Measurements from ENCODE around the gene WASHC2C.
"Not testable (repeated sequence)": the region's sequence is repeated elsewhere in the genome, so short reads cannot be mapped to it uniquely, and the experiment has no call there.

WASHC2C gene

GRCh38 chr10:45726703-45727420, at the start of gene WASHC2C:
Gene WASHC2C, plus strand, starts transcription at chr10:45727266. Its CDS starts 52 bp downstream, at chr10:45727318.
- Mint-ChIP-seq H3K4me1 (ENCODE audit: low read depth) (peaks cover 10% of the 10 kb centered on the region), H3K4me3 (peak within 1 kb of the TSS; percentile 86), H3K27ac (peak within 1 kb of the TSS; percentile 81)
- not testable (repeated sequence) for H3K36me3 Mint-ChIP-seq (ENCODE audit: low read depth); H3K27me3 Mint-ChIP-seq; H3K9me3 Mint-ChIP-seq

GRCh38 chr10:45678467-45678866, 48.6 kb upstream of the WASHC2C start:
- H3K4me3 Mint-ChIP-seq; H3K9me3 Mint-ChIP-seq; H3K4me1 Mint-ChIP-seq (ENCODE audit: low read depth); H3K36me3 Mint-ChIP-seq (ENCODE audit: low read depth); H3K27me3 Mint-ChIP-seq; H3K27ac Mint-ChIP-seq: not testable (repeated sequence)

GRCh38 chr10:45710200-45710796, 16.8 kb upstream of the WASHC2C start:
- not testable (repeated sequence) for H3K9me3 Mint-ChIP-seq; H3K27me3 Mint-ChIP-seq; H3K36me3 Mint-ChIP-seq (ENCODE audit: low read depth); H3K4me1 Mint-ChIP-seq (ENCODE audit: low read depth); H3K4me3 Mint-ChIP-seq
- H3K27ac Mint-ChIP-seq: peak overlapping the region; percentile 36

GRCh38 chr10:45711223-45711622, 15.8 kb upstream of the WASHC2C start:
- H3K27ac Mint-ChIP-seq; H3K9me3 Mint-ChIP-seq; H3K4me1 Mint-ChIP-seq (ENCODE audit: low read depth); H3K27me3 Mint-ChIP-seq; H3K36me3 Mint-ChIP-seq (ENCODE audit: low read depth); H3K4me3 Mint-ChIP-seq: not testable (repeated sequence)

GRCh38 chr10:45717053-45717452, 10.0 kb upstream of the WASHC2C start:
- H3K9me3 Mint-ChIP-seq, H3K27ac Mint-ChIP-seq, H3K4me3 Mint-ChIP-seq: not testable (repeated sequence)

GRCh38 chr10:45717642-45718041, 9.4 kb upstream of the WASHC2C start:
- not testable (repeated sequence) for H3K27me3 Mint-ChIP-seq; H3K4me3 Mint-ChIP-seq; H3K9me3 Mint-ChIP-seq; H3K36me3 Mint-ChIP-seq (ENCODE audit: low read depth); H3K4me1 Mint-ChIP-seq (ENCODE audit: low read depth); H3K27ac Mint-ChIP-seq

More at GRCh38 chr10:45717053-45717452, 10.0 kb upstream of the WASHC2C start:
- not testable (repeated sequence) for H3K4me1 Mint-ChIP-seq (ENCODE audit: low read depth); H3K36me3 Mint-ChIP-seq (ENCODE audit: low read depth); H3K27me3 Mint-ChIP-seq

GRCh38 chr10:45721503-45721902, 5.6 kb upstream of the WASHC2C start:
- not testable (repeated sequence) for H3K27ac Mint-ChIP-seq; H3K9me3 Mint-ChIP-seq; H3K36me3 Mint-ChIP-seq (ENCODE audit: low read depth); H3K4me3 Mint-ChIP-seq; H3K4me1 Mint-ChIP-seq (ENCODE audit: low read depth); H3K27me3 Mint-ChIP-seq

- H3K36me3 Mint-ChIP-seq (ENCODE audit: low read depth); H3K4me1 Mint-ChIP-seq (ENCODE audit: low read depth); H3K27ac Mint-ChIP-seq; H3K9me3 Mint-ChIP-seq; H3K27me3 Mint-ChIP-seq; H3K4me3 Mint-ChIP-seq: not testable (repeated sequence)
Observed at GRCh38 chr10:45723851-45724250, 3.2 kb upstream of the WASHC2C start.

GRCh38 chr10:45727421-45727965, 427 bp downstream of the WASHC2C start:
- H3K36me3 Mint-ChIP-seq (ENCODE audit: low read depth); H3K27me3 Mint-ChIP-seq; H3K9me3 Mint-ChIP-seq; H3K27ac Mint-ChIP-seq: not testable (repeated sequence)
- H3K4me1 Mint-ChIP-seq (ENCODE audit: low read depth): peaks cover 10% of the 10 kb centered on the region
- H3K4me3 Mint-ChIP-seq: peak overlapping the region; percentile 86

- not testable (repeated sequence) for H3K27me3 Mint-ChIP-seq; H3K27ac Mint-ChIP-seq; H3K9me3 Mint-ChIP-seq; H3K4me1 Mint-ChIP-seq (ENCODE audit: low read depth); H3K4me3 Mint-ChIP-seq; H3K36me3 Mint-ChIP-seq (ENCODE audit: low read depth)
Observed at GRCh38 chr10:45734449-45734848, 7.4 kb downstream of the WASHC2C start.

- not testable (repeated sequence) for H3K4me3 Mint-ChIP-seq; H3K4me1 Mint-ChIP-seq (ENCODE audit: low read depth); H3K36me3 Mint-ChIP-seq (ENCODE audit: low read depth); H3K9me3 Mint-ChIP-seq; H3K27ac Mint-ChIP-seq; H3K27me3 Mint-ChIP-seq
Observed at GRCh38 chr10:45734867-45735266, 7.8 kb downstream of the WASHC2C start.

GRCh38 chr10:45741559-45741958, 14.5 kb downstream of the WASHC2C start:
- H3K4me1 Mint-ChIP-seq (ENCODE audit: low read depth); H3K9me3 Mint-ChIP-seq; H3K27me3 Mint-ChIP-seq; H3K36me3 Mint-ChIP-seq (ENCODE audit: low read depth); H3K4me3 Mint-ChIP-seq; H3K27ac Mint-ChIP-seq: not testable (repeated sequence)

- H3K27me3 Mint-ChIP-seq; H3K36me3 Mint-ChIP-seq (ENCODE audit: low read depth); H3K4me1 Mint-ChIP-seq (ENCODE audit: low read depth); H3K9me3 Mint-ChIP-seq; H3K4me3 Mint-ChIP-seq; H3K27ac Mint-ChIP-seq: not testable (repeated sequence)
Observed at GRCh38 chr10:45742014-45742413, 14.9 kb downstream of the WASHC2C start.

GRCh38 chr10:45751141-45751540, 24.1 kb downstream of the WASHC2C start:
- H3K27ac Mint-ChIP-seq; H3K27me3 Mint-ChIP-seq; H3K36me3 Mint-ChIP-seq (ENCODE audit: low read depth); H3K4me3 Mint-ChIP-seq; H3K9me3 Mint-ChIP-seq; H3K4me1 Mint-ChIP-seq (ENCODE audit: low read depth): not testable (repeated sequence)

- not testable (repeated sequence) for H3K27me3 Mint-ChIP-seq; H3K36me3 Mint-ChIP-seq (ENCODE audit: low read depth); H3K27ac Mint-ChIP-seq; H3K4me1 Mint-ChIP-seq (ENCODE audit: low read depth); H3K4me3 Mint-ChIP-seq; H3K9me3 Mint-ChIP-seq
Observed at GRCh38 chr10:45752210-45752609, 25.1 kb downstream of the WASHC2C start.

GRCh38 chr10:45753979-45754495, 27.0 kb downstream of the WASHC2C start:
- not testable (repeated sequence) for H3K27me3 Mint-ChIP-seq; H3K27ac Mint-ChIP-seq; H3K36me3 Mint-ChIP-seq (ENCODE audit: low read depth); H3K9me3 Mint-ChIP-seq; H3K4me1 Mint-ChIP-seq (ENCODE audit: low read depth); H3K4me3 Mint-ChIP-seq
